Nephron (organoid): ENCODE measurements around the gene KCNMA1.

Experiments
- H3K27ac Mint-ChIP-seq, 3 experiments: 2 replicates each; pipeline ENCODE4 v1.8.0; 2020; ENCODE audit warnings: mixed read lengths in 3 of 3, mild to moderate bottlenecking in 2 of 3, moderate library complexity in 1 of 3
- H3K27me3 Mint-ChIP-seq: 2 replicates; pipeline ENCODE4 v1.8.0; 2021; ENCODE audit warnings: low read depth, mild to moderate bottlenecking, moderate library complexity, mixed read lengths
- H3K36me3 Mint-ChIP-seq: 2 replicates; pipeline ENCODE4 v1.8.0; 2020; ENCODE audit warnings: low read depth, mixed read lengths
- H3K4me1 Mint-ChIP-seq: 2 replicates; pipeline ENCODE4 v1.8.0; 2020; ENCODE audit warnings: mixed read lengths
- H3K4me3 Mint-ChIP-seq, 3 experiments: 2 replicates each; pipeline ENCODE4 v1.8.0; 2020; ENCODE audit warnings: mild to moderate bottlenecking in 3 of 3, mixed read lengths in 3 of 3, moderate library complexity in 2 of 3
- H3K9me3 Mint-ChIP-seq: 2 replicates; pipeline ENCODE4 v1.8.0; 2020; ENCODE audit warnings: mixed read lengths
- TF ChIP-seq, protein P1 (sequence below), 3 experiments: fragments of 200-600 bp; sonication (generic); IDR thresholded peaks; one replicate each; pipeline ENCODE4 v1.5.0; 2021; ENCODE audit warnings: antibody characterized with exemption in 3 of 3; ENCODE audit not compliant: unreplicated experiment in 3 of 3

The KCNMA1 gene

DNA sequence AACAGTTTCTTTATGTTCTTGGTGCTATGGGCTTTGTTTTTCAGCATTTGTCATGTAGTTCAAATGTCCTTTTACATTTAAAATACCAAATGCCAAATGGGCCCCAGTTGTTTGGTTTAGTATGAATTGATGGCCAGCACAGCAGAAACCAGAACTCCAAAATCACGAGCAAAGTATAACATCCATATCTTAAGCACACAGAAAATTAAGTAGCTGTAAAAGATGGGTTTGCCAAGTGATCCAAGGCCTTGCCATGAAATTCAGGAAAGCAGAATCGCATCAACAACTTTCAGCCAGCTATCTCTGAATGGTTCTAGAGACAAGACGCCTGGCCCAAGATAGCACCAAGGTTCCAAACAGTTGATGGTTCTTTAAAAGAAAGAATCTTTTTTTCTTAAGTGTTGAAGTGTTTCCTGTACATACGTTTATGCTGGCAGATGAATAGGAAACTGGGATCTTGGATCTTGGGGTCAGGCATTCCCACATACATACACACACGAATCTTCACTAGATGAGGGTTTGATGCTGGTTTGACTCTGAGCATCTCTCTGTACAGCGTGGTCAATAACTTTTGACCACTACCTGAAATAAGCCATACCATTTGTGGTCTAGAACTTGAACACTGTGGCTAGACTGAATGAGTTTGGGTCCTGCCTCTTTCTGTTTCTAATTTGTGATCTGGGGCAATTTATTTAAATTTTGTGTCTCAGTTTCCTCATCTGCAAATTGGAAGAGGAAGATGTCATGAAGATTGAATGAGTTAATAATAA lies 711.8 kb downstream of the KCNMA1 start:
- Mint-ChIP-seq H3K4me3 (no peak overlapping the region), H3K27ac (peak overlapping the region; percentile 27 to 76 (median 68)), H3K9me3 (peaks cover 5% of the 10 kb centered on the region), H3K36me3 (no peaks in the 10 kb centered on the region), H3K4me1 (peaks cover 31% of the 10 kb centered on the region), H3K27me3 (no peaks in the 10 kb centered on the region)
- TF ChIP-seq, protein P1, sequence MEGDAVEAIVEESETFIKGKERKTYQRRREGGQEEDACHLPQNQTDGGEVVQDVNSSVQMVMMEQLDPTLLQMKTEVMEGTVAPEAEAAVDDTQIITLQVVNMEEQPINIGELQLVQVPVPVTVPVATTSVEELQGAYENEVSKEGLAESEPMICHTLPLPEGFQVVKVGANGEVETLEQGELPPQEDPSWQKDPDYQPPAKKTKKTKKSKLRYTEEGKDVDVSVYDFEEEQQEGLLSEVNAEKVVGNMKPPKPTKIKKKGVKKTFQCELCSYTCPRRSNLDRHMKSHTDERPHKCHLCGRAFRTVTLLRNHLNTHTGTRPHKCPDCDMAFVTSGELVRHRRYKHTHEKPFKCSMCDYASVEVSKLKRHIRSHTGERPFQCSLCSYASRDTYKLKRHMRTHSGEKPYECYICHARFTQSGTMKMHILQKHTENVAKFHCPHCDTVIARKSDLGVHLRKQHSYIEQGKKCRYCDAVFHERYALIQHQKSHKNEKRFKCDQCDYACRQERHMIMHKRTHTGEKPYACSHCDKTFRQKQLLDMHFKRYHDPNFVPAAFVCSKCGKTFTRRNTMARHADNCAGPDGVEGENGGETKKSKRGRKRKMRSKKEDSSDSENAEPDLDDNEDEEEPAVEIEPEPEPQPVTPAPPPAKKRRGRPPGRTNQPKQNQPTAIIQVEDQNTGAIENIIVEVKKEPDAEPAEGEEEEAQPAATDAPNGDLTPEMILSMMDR (IDR thresholded peaks at IDR 0.05; ENCODE audit: unreplicated experiment in 3 of 3), result no peak

DNA sequence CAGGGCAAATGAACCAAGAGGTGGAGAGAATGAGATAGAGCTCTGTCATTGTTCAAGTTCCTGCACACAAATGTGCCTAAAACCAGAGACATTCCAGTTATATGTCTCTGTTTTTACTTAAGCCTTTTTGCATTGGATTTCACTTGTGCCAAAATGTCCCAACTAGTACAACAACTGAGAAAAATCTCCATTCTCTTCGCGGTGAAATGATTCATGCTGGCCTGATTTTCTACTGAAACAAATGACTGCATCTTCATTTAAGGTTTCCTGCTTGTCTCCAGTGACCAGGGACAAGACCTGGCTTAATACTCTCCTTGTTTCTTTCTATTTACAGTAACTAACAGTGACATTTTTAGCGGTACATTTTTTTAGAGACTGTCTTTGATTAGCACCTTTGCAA lies 714.9 kb downstream of the KCNMA1 start:
- H3K27me3 Mint-ChIP-seq, result no peaks in the 10 kb centered on the region
- no peaks in the 10 kb centered on the region for H3K9me3 Mint-ChIP-seq
- no peaks in the 10 kb centered on the region for H3K36me3 Mint-ChIP-seq
- peak overlapping the region; percentile 3 to 59 (median 23) for H3K27ac Mint-ChIP-seq
- H3K4me1 Mint-ChIP-seq, result peaks cover 31% of the 10 kb centered on the region
- H3K4me3 Mint-ChIP-seq, result no peak overlapping the region
- TF ChIP-seq, protein P1 (IDR thresholded peaks at IDR 0.05; ENCODE audit: unreplicated experiment in 3 of 3), result no peak

DNA sequence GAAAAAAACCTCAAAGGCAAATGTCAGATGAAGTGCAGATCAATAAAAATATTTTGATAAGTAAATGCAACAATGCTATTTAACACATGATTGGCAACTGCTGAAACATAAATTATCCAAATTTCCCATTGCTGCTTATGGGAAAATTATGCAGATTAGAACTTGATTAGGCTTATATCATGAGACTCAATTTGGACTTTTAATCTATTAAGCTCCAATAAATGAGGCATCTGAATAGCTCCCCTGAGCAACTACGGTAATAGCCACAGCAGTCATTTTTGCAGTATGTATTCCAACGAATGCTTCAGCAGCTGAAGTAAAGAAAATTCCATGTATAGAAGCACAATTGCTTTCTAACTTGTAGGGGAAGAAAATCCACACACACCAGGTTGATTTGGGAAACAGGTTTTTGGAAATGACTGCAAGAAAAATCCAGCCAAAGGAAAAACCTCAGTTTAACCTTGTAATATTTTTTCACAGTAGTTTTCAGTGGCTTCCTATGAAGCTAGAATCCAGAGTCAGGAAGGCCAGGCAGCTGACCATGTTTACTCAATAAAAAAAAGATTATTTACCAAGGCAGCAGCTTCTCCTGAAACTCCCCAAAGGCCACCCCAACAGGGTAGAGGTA lies 716.1 kb downstream of the KCNMA1 start:
- H3K4me1 Mint-ChIP-seq, result peaks cover 31% of the 10 kb centered on the region
- TF ChIP-seq, protein P1 (IDR thresholded peaks at IDR 0.05; ENCODE audit: unreplicated experiment in 3 of 3), result no peak
- no peaks in the 10 kb centered on the region for H3K9me3 Mint-ChIP-seq
- no peaks in the 10 kb centered on the region for H3K27me3 Mint-ChIP-seq
- peak overlapping the region in 2 of 3 experiments; percentile 31 to 48 for H3K27ac Mint-ChIP-seq
- H3K4me3 Mint-ChIP-seq, result no peak overlapping the region
- H3K36me3 Mint-ChIP-seq, result no peaks in the 10 kb centered on the region

DNA sequence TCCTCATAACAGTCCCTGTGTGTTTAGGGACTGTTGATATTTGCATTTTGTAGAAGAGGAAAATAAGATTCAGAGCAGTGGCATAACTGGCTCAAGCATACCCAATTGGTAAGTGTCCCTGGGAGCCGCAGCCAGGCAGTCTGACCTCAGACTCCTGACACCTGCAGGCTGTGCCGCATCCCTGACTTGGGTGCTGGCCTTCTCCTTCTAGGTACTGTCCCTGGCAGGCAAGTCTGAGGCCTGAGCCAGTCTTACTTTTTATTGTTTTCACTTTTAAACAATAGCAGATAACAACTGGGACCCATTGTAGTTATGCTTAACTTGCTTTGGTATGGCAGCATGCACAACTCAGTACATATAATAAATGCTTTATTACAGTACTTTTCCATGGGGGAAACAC lies 717.0 kb downstream of the KCNMA1 start:
- Mint-ChIP-seq H3K9me3 (no peaks in the 10 kb centered on the region), H3K4me3 (no peak overlapping the region), H3K27me3 (no peaks in the 10 kb centered on the region), H3K27ac (no peak overlapping the region), H3K4me1 (peaks cover 30% of the 10 kb centered on the region), H3K36me3 (no peaks in the 10 kb centered on the region)
- TF ChIP-seq, protein P1 (IDR thresholded peaks at IDR 0.05; ENCODE audit: unreplicated experiment in 3 of 3), result no peak

DNA sequence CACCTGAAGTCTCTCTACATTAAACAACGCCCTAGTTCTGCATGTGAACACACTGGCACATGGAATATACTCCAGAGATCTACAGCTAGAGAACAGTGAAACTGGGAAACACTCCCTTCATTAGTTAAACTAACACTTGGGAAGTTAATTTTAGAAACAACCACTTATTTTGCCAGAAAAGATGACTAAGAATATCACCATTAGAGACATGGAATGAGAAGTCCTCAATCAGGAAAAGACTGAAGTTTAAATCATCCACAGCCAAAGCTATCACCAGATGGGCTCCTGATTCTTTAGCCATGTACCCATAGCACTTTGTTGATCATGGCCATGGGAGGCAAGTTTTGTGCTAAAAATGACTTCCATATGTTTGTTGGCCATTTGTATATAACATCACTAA lies 719.5 kb downstream of the KCNMA1 start:
- Mint-ChIP-seq H3K27me3 (no peaks in the 10 kb centered on the region), H3K9me3 (no peaks in the 10 kb centered on the region)
- TF ChIP-seq, protein P1 (IDR thresholded peaks at IDR 0.05; ENCODE audit: unreplicated experiment in 3 of 3), result no peak

More for the DNA sequence above, 719.5 kb downstream of the KCNMA1 start:
- Mint-ChIP-seq H3K36me3 (no peaks in the 10 kb centered on the region), H3K4me1 (peaks cover 22% of the 10 kb centered on the region), H3K27ac (no peak overlapping the region), H3K4me3 (no peak overlapping the region)
